ENCODE measurements around the gene ZP4.

The ZP4 gene

GRCh38 chr1:237867380-237867888, 23.3 kb downstream of the ZP4 start:
- H3K79me2 ChIP-seq (ENCODE audit: low read length) = no peaks in the 10 kb centered on the region
- H3F3A ChIP-seq (ENCODE audit: insufficient read depth, low read length) = no peaks in the 10 kb centered on the region
- H2AFZ ChIP-seq (ENCODE audit: low read length) = no peak overlapping the region
- no peak overlapping the region for H3K4me3 ChIP-seq (ENCODE audit: low read length)
- H3K9ac ChIP-seq (ENCODE audit: low read length) = no peak overlapping the region
- DNase-seq = no peak
- H3K4me2 ChIP-seq (ENCODE audit: low read depth, low read length) = no peak overlapping the region
- no peaks in the 10 kb centered on the region for H3K9me2 ChIP-seq (replicated peaks; ENCODE audit: insufficient read depth, low read length)
- TF ChIP-seq CTCF (IDR thresholded peaks at IDR 0.05; ENCODE audit: low read length) (no peak), EZH2phosphoT487 (IDR thresholded peaks at IDR 0.05; ENCODE audit: low read length) (no peak), EZH2 (optimal IDR thresholded peaks at IDR 0.05; ENCODE audit: low read depth, low read length) (no peak)
- H3K36me3 ChIP-seq (replicated peaks; ENCODE audit: insufficient read depth, low read length) = no peaks in the 10 kb centered on the region
- no peaks in the 10 kb centered on the region for H3K9me3 ChIP-seq (replicated peaks; ENCODE audit: insufficient read depth, low read length)
- H3K27me3 ChIP-seq (replicated peaks; ENCODE audit: insufficient read depth, low read length) = no peaks in the 10 kb centered on the region
- H4K20me1 ChIP-seq (ENCODE audit: insufficient read depth, low read length) = no peaks in the 10 kb centered on the region
- H3K27ac ChIP-seq (ENCODE audit: low read length) = no peak overlapping the region
- H3K4me1 ChIP-seq (ENCODE audit: low read length) = no peaks in the 10 kb centered on the region

GRCh38 chr1:237864338-237865244, 26.1 kb downstream of the ZP4 start:
- H3K4me1 ChIP-seq (ENCODE audit: low read length) = no peaks in the 10 kb centered on the region
- no peak overlapping the region for H3K27ac ChIP-seq (ENCODE audit: low read length)
- no peaks in the 10 kb centered on the region for H3K9me3 ChIP-seq (replicated peaks; ENCODE audit: insufficient read depth, low read length)
- DNase-seq = peak; percentile 52
- no peaks in the 10 kb centered on the region for H3K79me2 ChIP-seq (ENCODE audit: low read length)
- H3K27me3 ChIP-seq (replicated peaks; ENCODE audit: insufficient read depth, low read length) = no peaks in the 10 kb centered on the region
- H2AFZ ChIP-seq (ENCODE audit: low read length) = peak overlapping the region; percentile 77
- H3F3A ChIP-seq (ENCODE audit: insufficient read depth, low read length) = no peaks in the 10 kb centered on the region
- H3K4me2 ChIP-seq (ENCODE audit: low read depth, low read length) = peak overlapping the region; percentile 86
- H3K36me3 ChIP-seq (replicated peaks; ENCODE audit: insufficient read depth, low read length) = no peaks in the 10 kb centered on the region
- no peaks in the 10 kb centered on the region for H4K20me1 ChIP-seq (ENCODE audit: insufficient read depth, low read length)
- peak overlapping the region; percentile 59 for H3K4me3 ChIP-seq (ENCODE audit: low read length)
- TF ChIP-seq EZH2 (optimal IDR thresholded peaks at IDR 0.05; ENCODE audit: low read depth, low read length) = no peak
- peak; percentile 99 for TF ChIP-seq CTCF (IDR thresholded peaks at IDR 0.05; ENCODE audit: low read length)
- TF ChIP-seq EZH2phosphoT487 (IDR thresholded peaks at IDR 0.05; ENCODE audit: low read length) = no peak
- no peak overlapping the region; the same call in 1 of the 2 replicates for H3K9ac ChIP-seq (ENCODE audit: low read length)
- H3K9me2 ChIP-seq (replicated peaks; ENCODE audit: insufficient read depth, low read length) = no peaks in the 10 kb centered on the region

- DNase-seq = no peak
- H3K27me3 ChIP-seq (replicated peaks; ENCODE audit: insufficient read depth, low read length) = no peaks in the 10 kb centered on the region
- H3K4me3 ChIP-seq (ENCODE audit: low read length) = no peak overlapping the region
- no peaks in the 10 kb centered on the region for H3K9me3 ChIP-seq (replicated peaks; ENCODE audit: insufficient read depth, low read length)
- no peaks in the 10 kb centered on the region for H3K36me3 ChIP-seq (replicated peaks; ENCODE audit: insufficient read depth, low read length)
- H3K4me2 ChIP-seq (ENCODE audit: low read depth, low read length) = no peak overlapping the region
- no peak overlapping the region for H2AFZ ChIP-seq (ENCODE audit: low read length)
- H4K20me1 ChIP-seq (ENCODE audit: insufficient read depth, low read length) = no peaks in the 10 kb centered on the region
- H3K27ac ChIP-seq (ENCODE audit: low read length) = no peak overlapping the region
- H3K9ac ChIP-seq (ENCODE audit: low read length) = no peak overlapping the region
- H3F3A ChIP-seq (ENCODE audit: insufficient read depth, low read length) = no peaks in the 10 kb centered on the region
- no peaks in the 10 kb centered on the region for H3K9me2 ChIP-seq (replicated peaks; ENCODE audit: insufficient read depth, low read length)
- H3K79me2 ChIP-seq (ENCODE audit: low read length) = no peaks in the 10 kb centered on the region
- TF ChIP-seq EZH2 (optimal IDR thresholded peaks at IDR 0.05; ENCODE audit: low read depth, low read length) (no peak), EZH2phosphoT487 (IDR thresholded peaks at IDR 0.05; ENCODE audit: low read length) (no peak), CTCF (IDR thresholded peaks at IDR 0.05; ENCODE audit: low read length) (no peak)
- H3K4me1 ChIP-seq (ENCODE audit: low read length) = no peaks in the 10 kb centered on the region
Observed at GRCh38 chr1:237863234-237863633, 27.5 kb downstream of the ZP4 start.

All from MM.1S (cell line).